K562 (cell line): ENCODE measurements around the gene LRFN2. TPM values are rescaled to one million over a fixed set of nuclear protein-coding genes. Genes with fewer than 3 reads are reported as not detected.
A peak's percentile ranks its signal among the peaks of the same experiment; 100 is the strongest.

Source experiments
- ATAC-seq: fragments of 200-7000 bp; cut with Tn5 transposase; 3 replicates; pipeline ENCODE4 v1.9.1; 2020; ENCODE audit warnings: moderate library complexity
- BruUV-seq: library from RNA; stranded (reverse); fragments of 400-500 nt; replicated peaks from 2 replicates; lab custom pipeline; 2021; lab: Mats Ljungman, UMichigan
- CTCF ChIA-PET: fragments of 300-600 bp; formaldehyde crosslinking; extraction: SDS; loops from one replicate; lab custom pipeline; 2021; ENCODE audit warnings: low intra/inter-chr PET ratio; lab: Yijun Ruan, JAX
- POLR2A ChIA-PET: fragments of 300-600, 350-650 bp; sonication (Branson Sonifier 250); formaldehyde crosslinking; extraction: SDS; loops from one replicate; lab custom pipeline; 2021; ENCODE audit warnings: antibody characterized with exemption, inconsistent platforms; lab: Yijun Ruan, JAX
- DNase-seq, 4 experiments: peaks; one replicate each; pipeline versions ENCODE4 v3.0.0 to v3.0.0-alpha.2; 2011 to 2018; ENCODE audit warnings: low spot score in 3 of 4, mixed read lengths in 3 of 4; ENCODE audit errors: extremely low read depth in 1 of 4
- FAIRE-seq: peaks from 2 replicates; lab custom pipeline; 2011; peaks lifted over from hg19 to GRCh38; lab: Jason Lieb, UNC
- H2AFZ ChIP-seq: 2 replicates; pipeline ENCODE4 v1.6.0; 2011; ENCODE audit warnings: low read depth, low read length, control low read depth, inconsistent platforms
- H3K27ac ChIP-seq: fragments of 200-600 bp; 3 replicates; pipeline ENCODE4 v1.8.0; 2011; ENCODE audit warnings: low read depth, mild to moderate bottlenecking, control low read depth, inconsistent platforms, low read length, moderate library complexity, mixed read lengths; ENCODE audit errors: extremely low read depth
- H3K27me3 ChIP-seq, 2 experiments: fragments of 300-600 bp in 1 of 2; 2 replicates in 1 of 2; 3 replicates in 1 of 2; pipeline versions ENCODE4 v1.6.0 to v1.8.0; 2011; ENCODE audit warnings: inconsistent platforms in 2 of 2, low read length in 2 of 2, mild to moderate bottlenecking in 1 of 2, mixed read lengths in 1 of 2, moderate library complexity in 1 of 2; ENCODE audit not compliant: control insufficient read depth in 2 of 2, insufficient read depth in 2 of 2
- H3K36me3 ChIP-seq: fragments of 300-600 bp; 3 replicates; pipeline ENCODE4 v1.8.0; 2011; ENCODE audit warnings: mild to moderate bottlenecking, low read length, inconsistent platforms; ENCODE audit not compliant: control insufficient read depth, insufficient read depth
- H3K4me1 ChIP-seq, 2 experiments: fragments of 200-600 bp in 1 of 2; replicated peaks in 1 of 2; 2 replicates in 1 of 2; 3 replicates in 1 of 2; pipeline versions ENCODE4 v1.5.1 to v1.8.0; 2011; ENCODE audit warnings: inconsistent platforms in 2 of 2, low read length in 2 of 2, mild to moderate bottlenecking in 1 of 2, mixed read lengths in 1 of 2, moderate library complexity in 1 of 2; ENCODE audit not compliant: control insufficient read depth in 2 of 2, insufficient read depth in 2 of 2
- H3K4me2 ChIP-seq: 2 replicates; pipeline ENCODE4 v1.6.1; 2011; ENCODE audit warnings: low read length, control low read depth, inconsistent platforms, mixed read lengths; ENCODE audit not compliant: insufficient read depth
- H3K4me3 ChIP-seq: fragments of 200-600 bp; sonication (generic), shearing (Covaris generic); 2 replicates; pipeline ENCODE4 v1.5.1; 2016; ENCODE audit warnings: control low read depth, inconsistent platforms
- H3K79me2 ChIP-seq: fragments of 200-600 bp; 3 replicates; pipeline ENCODE4 v1.8.0; 2011; ENCODE audit warnings: low read length, inconsistent platforms; ENCODE audit not compliant: control insufficient read depth, insufficient read depth
- H3K9ac ChIP-seq, 2 experiments: 2 replicates each; pipeline versions ENCODE4 v1.6.0 to v1.6.1; 2011; ENCODE audit warnings: low read depth in 2 of 2, low read length in 2 of 2, control low read depth in 1 of 2, inconsistent platforms in 1 of 2, mild to moderate bottlenecking in 1 of 2, mixed read lengths in 1 of 2; ENCODE audit not compliant: insufficient read depth in 1 of 2
- H3K9me1 ChIP-seq: one replicate; pipeline ENCODE4 v1.6.0; 2011; ENCODE audit warnings: inconsistent platforms, mild to moderate bottlenecking, low read length, moderate library complexity; ENCODE audit not compliant: control insufficient read depth, insufficient read depth
- H3K9me3 ChIP-seq: replicated peaks from 2 replicates; pipeline ENCODE4 v1.5.1; 2011; ENCODE audit warnings: low read depth, low read length, inconsistent platforms; ENCODE audit not compliant: control insufficient read depth, insufficient read depth
- H4K20me1 ChIP-seq: replicated peaks from 2 replicates; pipeline ENCODE4 v1.6.1; 2011; ENCODE audit warnings: low read length, inconsistent platforms, mixed read lengths; ENCODE audit not compliant: control insufficient read depth, insufficient read depth
- CEBPB ChIP-seq: fragments of 450-650 bp; IDR thresholded peaks from 2 replicates; pipeline ENCODE4 v1.6.1; 2016; ENCODE audit warnings: missing genetic modification characterization, missing compliant biosample characterization
- HDAC2 ChIP-seq: fragments of 450-650 bp; IDR thresholded peaks from 2 replicates; pipeline ENCODE4 v1.6.1; 2016; ENCODE audit warnings: mild to moderate bottlenecking
- WGBS: fragments of 100-300 bp; shearing (Covaris generic); methylation state at CpG from one replicate; pipeline ENCODE4 v1.1.6; 2016; ENCODE audit warnings: low coverage, mixed read lengths; ENCODE audit not compliant: insufficient coverage; ENCODE audit errors: missing lambda C conversion rate; 5-methylcytosine and 5-hydroxymethylcytosine counted together
- in situ Hi-C: fragments of 300-500 bp; cut with MboI; formaldehyde crosslinking; loops from 4 replicates; pipeline ENCODE4 v1.15.0; 2018; ENCODE audit warnings: inconsistent platforms, mixed read lengths
- intact Hi-C: fragments of 100-400 bp; cut with micrococcal nuclease; formaldehyde crosslinking; loops from 2 replicates; pipeline ENCODE4 v1.14.2; 2022
- polyA plus RNA-seq, 8 experiments: library from polyadenylated mRNA; depleted of rRNA in 4 of 8; stranded (reverse) in 5 of 8; unstranded in 3 of 8; fragments of >200 nt; fragmentation: Nextera tagmentation in 2 of 8; fragmentation: Illumina TruSeq in 1 of 8; extraction: Ambion mirVana in 2 of 8; extraction: Trizol in 1 of 8; gene quantifications; 2 replicates each; pipeline versions ENCODE4 v1.2.1 to v1.2.3, GENCODE V29; 2011 to 2014; ENCODE audit warnings: inconsistent platforms in 1 of 8, missing spikeins in 1 of 8
- total RNA-seq, 7 experiments: library from RNA; depleted of rRNA in 6 of 7; stranded (reverse); fragments of >200 nt in 6 of 7; fragmentation: Illumina TruSeq in 2 of 7; extraction: Trizol in 2 of 7; gene quantifications; 2 replicates each; pipeline versions ENCODE4 v1.2.1 to v1.2.3, GENCODE V29; 2011 to 2021; ENCODE audit warnings: low replicate concordance in 1 of 7
- TF ChIP-seq, protein P1 (sequence below): fragments of 450-650 bp; formaldehyde crosslinking; IDR thresholded peaks from 2 replicates; pipeline ENCODE4 v1.4.0; 2020; ENCODE audit warnings: mild to moderate bottlenecking, moderate library complexity

The LRFN2 gene
- total and polyA plus RNA-seq, 9 of the 15 experiments (the other 6 are each of a cell fraction or from before 2014, with no cell fraction given) = not detected

DNA sequence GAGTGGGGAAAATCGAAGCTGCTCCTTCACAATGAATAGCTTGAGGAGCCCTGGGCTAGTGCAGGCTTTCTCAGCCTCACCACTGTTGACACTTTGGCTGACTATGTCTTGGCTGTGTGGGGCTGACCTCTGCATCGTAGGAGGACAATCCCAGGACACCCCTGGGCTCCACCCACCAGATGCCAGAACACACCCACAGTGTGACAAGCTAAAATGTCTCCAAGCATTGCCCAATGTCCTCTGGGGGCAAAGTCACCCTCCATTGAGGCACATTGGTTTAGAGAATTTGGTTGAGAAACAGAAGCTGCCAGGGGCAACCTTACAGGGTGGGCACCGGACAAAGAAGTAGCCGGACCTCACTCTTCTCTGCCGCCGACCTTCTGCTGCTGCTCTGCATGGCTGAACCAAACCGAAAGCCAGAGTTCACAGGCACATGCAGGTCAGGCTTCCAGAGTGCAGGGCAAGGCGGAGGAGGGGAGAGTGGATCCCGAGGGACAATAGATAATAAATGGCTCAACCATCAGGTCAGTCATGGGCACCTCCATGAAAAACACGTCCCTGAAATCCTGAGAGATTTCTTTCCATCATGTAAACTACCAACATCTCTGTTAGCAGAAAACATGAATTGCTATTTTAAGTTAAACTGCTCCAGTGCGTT, 189.0 kb downstream of the LRFN2 start:
- no TSS peak for BruUV-seq
- FAIRE-seq (no peak), DNase-seq (no peak), ATAC-seq (peak; percentile 40; the same call in 2 of the 3 replicates)
- Histone ChIP-seq H3K27me3 (peaks cover 13 to 45% of the 10 kb centered on the region in 2 experiments; a peak in 4 of 5 replicates), H3K27ac (no peak overlapping the region), H4K20me1 (peaks cover 5% of the 10 kb centered on the region; the same call in 1 of the 2 replicates), H3K9me3 (no peaks in the 10 kb centered on the region), H3K36me3 (no peaks in the 10 kb centered on the region), H2AFZ (no peak overlapping the region; the same call in 1 of the 2 replicates), H3K4me1 (no peaks in the 10 kb centered on the region; a peak in 1 of 5 replicates), H3K4me3 (no peak overlapping the region), H3K4me2 (peak overlapping the region; percentile 25; the same call in 1 of the 2 replicates), H3K79me2 (no peaks in the 10 kb centered on the region), H3K9ac (no peak overlapping the region), H3K9me1 (no peaks in the 10 kb centered on the region)
- ChIA-PET POLR2A (interaction anchor here (1.1 kb wide), 1 partner anchor 12 kb away, joined by 4 read pairs; no protein-coding TSS in a partner anchor), CTCF (no interaction called here)
- intact Hi-C loops = no loop called here
- 0 out of 2 replicates have a peak, but pooled peaks have one; percentile 17 for TF ChIP-seq CEBPB (tag)
- TF ChIP-seq, protein P1, sequence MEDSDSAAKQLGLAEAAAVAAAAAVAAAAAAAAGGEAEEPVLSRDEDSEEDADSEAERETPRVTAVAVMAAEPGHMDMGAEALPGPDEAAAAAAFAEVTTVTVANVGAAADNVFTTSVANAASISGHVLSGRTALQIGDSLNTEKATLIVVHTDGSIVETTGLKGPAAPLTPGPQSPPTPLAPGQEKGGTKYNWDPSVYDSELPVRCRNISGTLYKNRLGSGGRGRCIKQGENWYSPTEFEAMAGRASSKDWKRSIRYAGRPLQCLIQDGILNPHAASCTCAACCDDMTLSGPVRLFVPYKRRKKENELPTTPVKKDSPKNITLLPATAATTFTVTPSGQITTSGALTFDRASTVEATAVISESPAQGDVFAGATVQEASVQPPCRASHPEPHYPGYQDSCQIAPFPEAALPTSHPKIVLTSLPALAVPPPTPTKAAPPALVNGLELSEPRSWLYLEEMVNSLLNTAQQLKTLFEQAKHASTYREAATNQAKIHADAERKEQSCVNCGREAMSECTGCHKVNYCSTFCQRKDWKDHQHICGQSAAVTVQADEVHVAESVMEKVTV (CRISPR knock-in tag) = no peak
- TF ChIP-seq HDAC2 = no peak
- in situ Hi-C loops = no loop called here
- 5% methylated on average over 11 of the region's 11 CpGs for WGBS
